Stimulated activated CD8-positive, alpha-beta memory T cell treated with anti-CD3 and anti-CD28 coated beads, Interleukin-12 subunit alpha, Interleukin-12 subunit beta, amount 100 ng/mL, for 1 hour (primary cell): ENCODE data around the gene TMEM182.

Source experiments
- DNase-seq: peaks from one replicate; pipeline ENCODE4 v3.0.0-alpha.2; 2020; ENCODE audit warnings: low read depth

TMEM182 gene

DNA sequence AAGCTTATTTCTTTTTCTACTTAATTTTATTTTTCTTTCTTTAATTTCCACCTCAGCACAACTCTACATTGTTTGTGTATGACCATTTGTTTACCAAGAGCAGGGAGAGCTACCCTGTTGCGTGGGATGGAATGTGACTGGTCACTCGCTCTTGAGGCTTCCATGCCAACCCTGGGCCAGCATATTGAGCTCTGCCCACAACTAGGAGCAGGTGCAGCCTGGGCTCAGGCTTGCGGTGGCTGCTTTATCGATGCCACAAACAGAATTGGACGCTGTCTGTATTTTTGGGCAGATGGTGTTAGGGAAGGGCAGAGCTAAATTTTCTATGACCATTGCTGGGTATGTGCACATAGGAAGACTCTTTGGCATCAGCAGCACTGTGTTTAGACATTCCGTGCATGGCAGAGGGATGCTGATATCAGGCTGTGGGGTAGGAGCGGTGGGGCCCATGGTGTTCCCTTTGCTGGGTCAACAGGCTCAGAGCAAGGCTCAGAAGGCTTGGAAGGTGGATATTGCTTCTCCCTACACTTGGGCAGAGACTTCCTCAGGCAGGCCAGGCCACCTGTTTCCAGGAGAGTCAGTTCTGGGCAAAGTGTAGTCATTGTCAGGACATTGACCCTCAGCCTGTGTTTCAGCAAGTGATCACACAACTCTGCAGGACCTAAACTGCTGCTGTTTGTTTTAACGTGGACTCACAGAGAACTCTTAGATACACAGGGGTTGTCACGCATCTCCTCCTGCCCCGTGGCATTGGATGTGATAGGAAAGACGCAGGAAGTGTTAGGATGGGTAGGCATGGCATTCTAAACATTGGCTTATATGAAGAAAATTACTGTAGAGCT lies 40.2 kb downstream of the TMEM182 start:
- no peak for DNase-seq

DNA sequence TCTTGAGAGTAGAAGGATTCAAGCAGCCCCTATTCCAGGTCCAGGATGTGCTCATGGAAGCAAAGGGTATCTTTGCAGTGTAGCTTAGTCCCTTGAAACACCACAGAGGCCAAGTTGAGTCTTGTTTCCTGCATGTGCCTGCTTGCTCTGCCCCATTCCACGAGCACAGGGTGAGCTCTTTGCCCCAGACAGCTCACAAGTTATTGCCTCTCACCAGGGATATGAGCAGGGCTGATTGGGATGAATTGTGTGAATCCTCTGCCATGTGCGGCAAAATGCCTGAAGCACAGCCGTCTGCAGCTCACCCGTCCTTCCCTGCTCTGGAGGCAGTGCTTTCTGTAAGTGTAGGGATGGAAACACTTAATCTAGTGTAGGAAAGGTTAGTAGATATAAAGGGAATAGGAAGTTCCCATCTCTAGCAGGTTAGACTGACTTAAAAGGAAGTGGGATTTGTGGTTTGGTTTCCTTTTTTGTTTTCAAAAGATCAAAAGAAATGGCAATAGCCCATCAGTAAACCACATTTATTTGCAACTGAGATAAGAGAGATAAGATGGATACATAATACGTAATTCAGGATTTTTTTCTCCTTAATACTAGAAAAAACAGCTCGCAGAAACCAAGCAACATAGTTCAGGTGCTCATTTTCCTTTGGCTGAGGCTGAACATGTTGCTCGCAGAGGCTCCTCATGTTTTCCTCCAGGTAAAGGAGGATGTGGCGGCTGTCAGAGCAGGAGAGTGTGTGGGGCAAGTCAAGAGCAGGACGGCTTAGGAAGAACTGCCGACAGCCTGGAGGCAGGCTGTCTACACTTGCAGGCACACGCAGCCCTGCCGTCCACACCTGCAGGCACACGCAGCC lies 41.4 kb downstream of the TMEM182 start:
- no peak for DNase-seq

DNA sequence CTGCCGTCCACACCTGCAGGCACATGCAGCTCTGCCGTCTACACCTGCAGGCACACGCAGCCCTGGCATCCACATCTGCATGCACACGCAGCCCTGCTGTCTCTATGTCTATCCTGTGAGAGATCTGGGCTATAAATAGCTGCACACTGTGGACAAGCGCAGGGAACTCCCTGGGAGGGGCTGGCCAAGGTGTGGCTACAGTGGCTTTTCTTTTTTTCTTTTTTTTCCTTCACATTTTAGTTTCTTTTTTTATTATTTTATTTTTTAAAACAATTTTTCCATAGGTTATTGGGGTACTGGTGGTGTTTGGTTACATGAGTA lies 42.0 kb downstream of the TMEM182 start:
- no peak for DNase-seq

- no peak for DNase-seq
Measured at GRCh38 chr2:102806250-102806837, 44.5 kb downstream of the TMEM182 start.

- no peak for DNase-seq
Measured at GRCh38 chr2:102809291-102810189, 47.7 kb downstream of the TMEM182 start.

DNA sequence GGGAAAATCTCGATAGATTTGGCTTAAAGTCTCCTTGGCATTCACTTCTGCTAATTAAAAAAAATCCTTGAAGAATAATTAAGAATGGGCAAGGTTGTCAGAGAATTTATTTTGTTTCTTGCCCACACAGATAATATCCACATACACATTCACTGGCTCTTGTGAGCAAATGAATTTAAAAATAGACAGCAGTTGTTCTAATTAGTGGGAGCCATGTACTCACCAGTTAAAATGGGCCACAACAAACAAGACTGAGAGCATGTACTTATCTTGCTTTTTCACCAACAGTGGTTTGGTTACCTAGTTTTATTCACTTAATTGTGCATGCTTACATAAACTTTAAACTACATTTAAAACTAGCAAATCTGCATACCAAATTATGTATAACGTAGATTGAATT lies 53.5 kb downstream of the TMEM182 start:
- DNase-seq: no peak

GRCh38 chr2:102826904-102827303 lies 65.1 kb downstream of the TMEM182 start:
- DNase-seq: no peak

- no peak for DNase-seq
Measured at GRCh38 chr2:102832789-102833188, 71.0 kb downstream of the TMEM182 start.

- DNase-seq: no peak
Measured at GRCh38 chr2:102834523-102835273, 72.9 kb downstream of the TMEM182 start.

DNA sequence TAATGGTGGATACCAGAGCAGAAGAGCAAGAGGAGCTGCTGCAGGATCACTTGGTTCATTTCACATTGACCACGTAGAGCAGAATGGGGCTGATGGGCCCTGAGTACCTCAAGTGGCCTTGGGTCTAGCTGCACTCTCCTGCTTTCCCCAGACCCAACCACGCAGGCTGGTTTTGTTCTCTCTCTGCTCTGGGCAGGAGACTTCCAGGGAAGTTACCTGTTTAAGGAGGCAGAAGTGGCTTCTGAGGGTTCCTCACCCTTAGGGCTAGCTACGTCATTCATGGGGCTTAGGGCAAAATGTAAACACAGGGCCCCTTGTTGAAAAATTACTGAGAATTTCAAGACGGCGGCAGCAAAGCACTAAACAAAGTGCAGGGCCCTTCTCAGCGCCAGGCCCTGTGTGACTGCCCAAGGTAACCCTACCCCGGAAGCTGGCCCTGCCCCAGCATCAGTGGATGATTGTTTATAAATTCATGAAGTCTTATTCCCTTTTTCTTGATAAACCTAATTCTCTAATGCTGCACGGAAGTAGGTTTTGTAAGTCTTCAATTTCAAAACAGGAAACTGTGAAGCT lies 75.9 kb downstream of the TMEM182 start:
- DNase-seq: no peak

GRCh38 chr2:102839668-102840388 lies 78.0 kb downstream of the TMEM182 start:
- DNase-seq: peak; percentile 27

DNA sequence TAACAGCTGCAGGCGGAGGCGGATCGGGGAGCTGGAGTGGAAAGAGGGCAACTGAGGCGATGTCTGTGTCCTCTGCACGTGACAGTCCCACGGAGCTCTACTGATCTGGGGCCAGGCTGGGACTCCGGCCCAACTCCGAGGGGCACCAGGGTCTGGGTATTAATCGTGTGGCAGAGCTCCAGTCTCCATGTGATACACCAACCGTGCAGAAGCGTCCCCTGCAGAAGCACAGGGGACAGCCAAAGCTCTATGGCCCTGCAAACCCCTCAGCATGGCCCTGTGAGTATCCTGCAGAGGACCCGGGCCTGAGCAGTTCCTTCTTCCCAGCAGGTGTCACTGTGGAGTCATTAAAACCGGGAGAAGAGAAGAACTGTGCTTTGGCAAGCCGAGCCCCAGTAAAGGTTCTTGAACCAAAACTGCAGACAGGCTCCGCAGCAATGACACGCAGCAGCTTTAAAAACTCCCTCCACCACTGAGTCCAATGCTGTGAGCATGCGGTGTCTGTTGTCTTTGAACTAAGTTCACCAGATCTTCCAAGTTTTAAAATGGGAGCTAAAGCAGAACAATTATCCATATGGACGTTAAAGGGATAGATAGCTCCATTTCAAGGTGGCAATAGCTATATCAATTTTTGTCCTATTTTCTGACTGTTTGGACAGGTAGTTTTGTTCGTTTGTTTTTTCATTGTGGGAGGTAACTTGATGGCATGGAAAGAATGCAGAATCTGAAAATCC lies 79.4 kb downstream of the TMEM182 start:
- no peak for DNase-seq

- DNase-seq: no peak
Measured at GRCh38 chr2:102843764-102844443, 82.1 kb downstream of the TMEM182 start.

DNA sequence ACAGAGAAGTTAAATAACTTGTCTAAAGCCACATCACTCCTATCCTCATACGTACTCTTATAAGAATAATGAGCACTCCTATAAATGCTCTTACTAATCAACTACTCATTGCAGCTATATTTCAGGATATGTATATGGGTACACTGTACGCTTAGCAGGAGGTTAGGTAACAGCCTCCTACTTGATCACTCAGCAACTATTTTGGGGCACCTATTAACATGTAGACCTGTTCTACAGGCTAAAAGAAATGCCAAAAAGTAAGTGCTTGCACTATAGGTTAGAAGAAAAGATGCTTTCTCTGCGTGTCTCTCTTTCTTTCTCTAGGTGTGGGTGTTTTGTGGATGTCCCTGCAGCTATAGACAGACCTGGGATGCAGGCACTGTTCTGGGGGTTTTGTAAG lies 83.1 kb downstream of the TMEM182 start:
- DNase-seq: no peak

DNA sequence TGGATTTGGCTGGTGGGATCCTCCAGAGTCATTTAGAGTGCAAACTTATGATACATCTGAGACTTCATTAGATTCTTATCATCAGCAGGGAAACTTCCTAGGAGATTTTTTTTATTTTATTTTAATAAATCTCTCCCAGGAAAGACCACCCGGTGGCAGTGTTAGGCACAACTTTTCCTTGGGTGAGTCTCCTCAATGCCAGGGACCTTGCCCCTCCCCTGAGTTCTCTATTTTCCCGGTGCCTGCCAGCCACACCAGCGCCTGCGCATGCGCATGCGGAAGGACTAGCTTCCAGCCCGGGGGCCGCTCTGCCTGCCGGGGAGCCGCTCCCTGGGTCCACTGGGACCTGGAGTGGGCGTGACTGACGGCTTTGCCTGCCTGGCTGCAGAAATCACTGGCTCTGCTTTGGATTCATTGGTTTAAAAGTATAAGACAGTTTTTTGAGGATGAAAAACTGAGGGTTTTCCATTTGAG lies 86.6 kb downstream of the TMEM182 start:
- DNase-seq: no peak

DNA sequence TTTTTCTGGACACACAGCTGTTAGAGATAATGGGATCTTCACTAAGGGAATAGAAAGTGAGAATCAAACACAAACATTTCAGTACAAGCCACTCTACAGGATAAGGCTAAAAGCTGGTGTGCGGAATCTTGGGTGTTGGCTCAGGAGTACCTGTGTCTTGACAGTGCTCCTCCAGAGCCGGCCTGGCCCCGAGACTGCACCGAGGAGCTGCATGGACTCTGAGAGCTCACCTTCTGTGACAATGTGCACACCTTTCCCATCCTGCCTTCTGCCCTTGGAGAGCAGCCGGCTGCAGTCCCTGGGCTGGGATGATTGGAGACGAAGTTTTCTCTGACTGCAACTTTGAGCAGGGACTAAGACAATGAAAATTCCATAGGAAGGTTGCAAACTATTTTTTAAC lies 89.1 kb downstream of the TMEM182 start:
- DNase-seq: no peak

DNA sequence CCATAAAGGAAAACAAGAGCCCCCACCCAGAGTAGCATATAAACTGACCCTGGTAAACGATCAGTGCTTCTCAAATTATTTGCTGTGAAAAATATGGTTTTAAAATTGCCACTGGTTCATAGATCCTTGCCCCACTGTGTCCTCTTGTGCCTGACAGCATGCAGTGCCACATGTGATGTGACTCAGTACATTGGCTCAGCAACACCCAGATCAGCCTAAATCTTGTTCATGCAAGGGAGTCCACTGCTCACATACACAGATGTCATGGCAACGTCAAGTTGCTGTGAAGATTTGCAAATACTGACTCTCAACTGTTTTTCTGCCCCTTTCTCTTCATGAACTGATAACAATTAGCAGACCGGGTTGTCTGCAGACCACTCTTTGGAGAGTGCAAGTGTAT lies 91.0 kb downstream of the TMEM182 start:
- DNase-seq: no peak
